CD4-positive, CD25-positive, alpha-beta regulatory T cell (primary cell): ENCODE measurements around the gene FDPS. TPM values are rescaled to one million over a fixed set of nuclear protein-coding genes. Genes with fewer than 3 reads are reported as not detected.

ENCODE experiments used
- ATAC-seq, 2 donors: fragments of 150-1000 bp; cut with Tn5 transposase; one replicate each; pipeline ENCODE4 v1.10.0; 2021; ENCODE audit warnings: low read depth in 2 of 2, moderate number of reproducible peaks in 2 of 2, moderate library complexity in 1 of 2
- DNase-seq, 3 donors: peaks; one replicate each; pipeline versions ENCODE4 v3.0.0 to v3.0.0-alpha.2; 2012 to 2022; ENCODE audit warnings: mixed read lengths in 1 of 3
- H3K27ac ChIP-seq: one replicate; pipeline ENCODE4 v1.7.0; 2013; ENCODE audit warnings: mild to moderate bottlenecking, low read length; ENCODE audit not compliant: insufficient read depth, poor library complexity, severe bottlenecking
- H3K27me3 ChIP-seq: one replicate; pipeline ENCODE4 v1.7.0; 2013; ENCODE audit warnings: low read length; ENCODE audit not compliant: control insufficient read depth, insufficient read depth
- H3K36me3 ChIP-seq: one replicate; pipeline ENCODE4 v1.7.0; 2013; ENCODE audit warnings: mild to moderate bottlenecking, low read length, moderate library complexity; ENCODE audit not compliant: control insufficient read depth, insufficient read depth
- H3K4me1 ChIP-seq: 2 replicates; pipeline ENCODE4 v1.7.0; 2013; ENCODE audit warnings: mild to moderate bottlenecking, low read length; ENCODE audit not compliant: insufficient read depth, control insufficient read depth, poor library complexity, severe bottlenecking
- H3K4me3 ChIP-seq: one replicate; pipeline ENCODE4 v1.7.0; 2013; ENCODE audit warnings: low read depth, mild to moderate bottlenecking, low read length, moderate library complexity
- H3K9me3 ChIP-seq, 2 experiments: 1 replicate in 1 of 2; 2 replicates in 1 of 2; pipeline ENCODE4 v1.7.0; 2013; ENCODE audit warnings: low read length in 2 of 2, mild to moderate bottlenecking in 1 of 2, moderate library complexity in 1 of 2; ENCODE audit not compliant: control insufficient read depth in 2 of 2
- H3K27ac Mint-ChIP-seq, 3 donors: one replicate each; pipeline ENCODE4 v1.8.0; 2020 to 2022; ENCODE audit warnings: mild to moderate bottlenecking in 3 of 3, mixed read lengths in 3 of 3, moderate library complexity in 2 of 3
- H3K27me3 Mint-ChIP-seq: one replicate; pipeline ENCODE4 v1.8.0; 2022; ENCODE audit warnings: mild to moderate bottlenecking, mixed read lengths
- H3K36me3 Mint-ChIP-seq: one replicate; pipeline ENCODE4 v1.8.0; 2020; ENCODE audit warnings: mixed read lengths
- H3K4me1 Mint-ChIP-seq, 4 donors: one replicate each; pipeline ENCODE4 v1.8.0; 2020 to 2022; ENCODE audit warnings: mixed read lengths in 4 of 4, mild to moderate bottlenecking in 1 of 4
- H3K4me3 Mint-ChIP-seq, 4 donors: one replicate each; pipeline ENCODE4 v1.8.0; 2020 to 2022; ENCODE audit warnings: mild to moderate bottlenecking in 4 of 4, mixed read lengths in 4 of 4, moderate library complexity in 3 of 4
- H3K9me3 Mint-ChIP-seq, 7 donors: one replicate each; pipeline ENCODE4 v1.8.0; 2020 to 2022; ENCODE audit warnings: mixed read lengths in 7 of 7, mild to moderate bottlenecking in 3 of 7, moderate library complexity in 2 of 7
- polyA plus RNA-seq, 4 donors: library from polyadenylated mRNA; unstranded; fragments of 300-500 nt; fragmentation: Illumina TruSeq; gene quantifications; one replicate each; pipeline ENCODE4 v1.2.3, GENCODE V29; 2021
- total RNA-seq: library from RNA; stranded (reverse); gene quantifications from one replicate; pipeline ENCODE4 v1.2.3, GENCODE V29; 2022

Gene FDPS
- total and polyA plus RNA-seq, 5 donors from 2014 or later, result 67.9 to 159 (median 119) TPM

- peak overlapping the region; percentile 91 to 99 (median 94) for H3K4me3 Mint-ChIP-seq
- peaks cover 0 to 47% (median 14%) of the 10 kb centered on the region in 4 donors for H3K4me1 Mint-ChIP-seq
- H3K4me3 ChIP-seq, result peak overlapping the region; percentile 90
- peak overlapping the region; percentile 97 for H3K27ac ChIP-seq
- H3K36me3 ChIP-seq, result peaks cover 13% of the 10 kb centered on the region
- DNase-seq (no peak), ATAC-seq (no peak)
- peak overlapping the region; percentile 92 to 99 (median 95) for H3K27ac Mint-ChIP-seq
- H3K4me1 ChIP-seq, result peaks cover 21% of the 10 kb centered on the region
- H3K27me3 ChIP-seq, result no peaks in the 10 kb centered on the region
- peaks cover 16% of the 10 kb centered on the region for H3K36me3 Mint-ChIP-seq
- H3K27me3 Mint-ChIP-seq, result no peaks in the 10 kb centered on the region
- no peaks in the 10 kb centered on the region for H3K9me3 Mint-ChIP-seq
- H3K9me3 ChIP-seq, result no peaks in the 10 kb centered on the region
Measured at GRCh38 chr1:155309423-155310021, 856 bp downstream of the FDPS start.

GRCh38 chr1:155313261-155313660, 4.6 kb downstream of the FDPS start:
- peaks cover 20% of the 10 kb centered on the region for H3K36me3 Mint-ChIP-seq
- peaks cover 0 to 40% (median 12%) of the 10 kb centered on the region in 4 donors for H3K4me1 Mint-ChIP-seq
- ATAC-seq, result no peak
- H3K27me3 Mint-ChIP-seq, result no peaks in the 10 kb centered on the region
- H3K9me3 Mint-ChIP-seq, result no peaks in the 10 kb centered on the region
- H3K36me3 ChIP-seq, result peaks cover 13% of the 10 kb centered on the region
- no peaks in the 10 kb centered on the region for H3K27me3 ChIP-seq
- H3K27ac ChIP-seq, result no peak overlapping the region
- no peak overlapping the region for H3K27ac Mint-ChIP-seq
- peak overlapping the region in 1 of 4 donors; percentile 45 for H3K4me3 Mint-ChIP-seq
- no peak overlapping the region for H3K4me3 ChIP-seq
- H3K9me3 ChIP-seq, result no peaks in the 10 kb centered on the region
- no peak for DNase-seq
- H3K4me1 ChIP-seq, result peaks cover 14% of the 10 kb centered on the region

- H3K27ac Mint-ChIP-seq, result no peak overlapping the region
Measured at GRCh38 chr1:155316922-155317321, 8.3 kb downstream of the FDPS start.

GRCh38 chr1:155318082-155318481, 9.4 kb downstream of the FDPS start:
- Histone ChIP-seq H3K27ac (no peak overlapping the region), H3K36me3 (peaks cover 3% of the 10 kb centered on the region), H3K9me3 (no peaks in the 10 kb centered on the region), H3K4me1 (peaks cover 21% of the 10 kb centered on the region), H3K27me3 (no peaks in the 10 kb centered on the region), H3K4me3 (no peak overlapping the region)
- peak overlapping the region in 2 of 4 donors; percentile 73 to 87 for H3K4me3 Mint-ChIP-seq
- no peak overlapping the region for H3K27ac Mint-ChIP-seq
- no peak for DNase-seq
- ATAC-seq, result no peak
- peaks cover 11% of the 10 kb centered on the region for H3K36me3 Mint-ChIP-seq
- H3K4me1 Mint-ChIP-seq, result peaks cover 0 to 28% (median 5%) of the 10 kb centered on the region in 4 donors
- H3K27me3 Mint-ChIP-seq, result no peaks in the 10 kb centered on the region
- no peaks in the 10 kb centered on the region for H3K9me3 Mint-ChIP-seq

More at GRCh38 chr1:155316922-155317321, 8.3 kb downstream of the FDPS start:
- peak overlapping the region in 1 of 4 donors; percentile 32 for H3K4me3 Mint-ChIP-seq
- peaks cover 12% of the 10 kb centered on the region for H3K36me3 Mint-ChIP-seq
- H3K9me3 Mint-ChIP-seq, result no peaks in the 10 kb centered on the region
- H3K27me3 Mint-ChIP-seq, result no peaks in the 10 kb centered on the region
- Histone ChIP-seq H3K27me3 (no peaks in the 10 kb centered on the region), H3K4me3 (no peak overlapping the region), H3K4me1 (peaks cover 11% of the 10 kb centered on the region), H3K36me3 (peaks cover 13% of the 10 kb centered on the region), H3K9me3 (no peaks in the 10 kb centered on the region), H3K27ac (no peak overlapping the region)
- peaks cover 0 to 28% (median 6%) of the 10 kb centered on the region in 4 donors for H3K4me1 Mint-ChIP-seq
- DNase-seq (no peak), ATAC-seq (no peak)

DNA sequence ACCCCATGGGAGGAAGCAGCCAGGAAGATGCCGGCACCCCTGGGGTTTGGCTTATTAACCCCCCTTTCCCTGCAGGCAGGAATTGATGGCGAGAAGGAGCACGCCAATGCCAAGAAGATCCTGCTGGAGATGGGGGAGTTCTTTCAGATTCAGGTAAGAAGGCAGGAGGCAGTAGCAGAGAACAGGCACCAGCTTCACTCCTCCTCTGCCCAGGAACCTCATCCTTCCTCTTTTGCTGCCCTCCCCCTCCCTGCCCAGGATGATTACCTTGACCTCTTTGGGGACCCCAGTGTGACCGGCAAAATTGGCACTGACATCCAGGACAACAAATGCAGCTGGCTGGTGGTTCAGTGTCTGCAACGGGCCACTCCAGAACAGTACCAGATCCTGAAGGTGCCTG, 10.9 kb downstream of the FDPS start:
- no peak overlapping the region for H3K27ac ChIP-seq
- Mint-ChIP-seq H3K36me3 (peaks cover 6% of the 10 kb centered on the region), H3K27me3 (no peaks in the 10 kb centered on the region), H3K27ac (peak overlapping the region in 1 of 3 donors; percentile 44), H3K4me1 (peaks cover 0 to 23% (median 4%) of the 10 kb centered on the region in 4 donors), H3K9me3 (no peaks in the 10 kb centered on the region), H3K4me3 (peak overlapping the region in 3 of 4 donors; percentile 11 to 88 (median 38))
- H3K4me1 ChIP-seq, result peaks cover 29% of the 10 kb centered on the region
- H3K27me3 ChIP-seq, result no peaks in the 10 kb centered on the region
- no peak for DNase-seq
- H3K9me3 ChIP-seq, result no peaks in the 10 kb centered on the region
- H3K4me3 ChIP-seq, result no peak overlapping the region
- no peaks in the 10 kb centered on the region for H3K36me3 ChIP-seq
- no peak for ATAC-seq

DNA sequence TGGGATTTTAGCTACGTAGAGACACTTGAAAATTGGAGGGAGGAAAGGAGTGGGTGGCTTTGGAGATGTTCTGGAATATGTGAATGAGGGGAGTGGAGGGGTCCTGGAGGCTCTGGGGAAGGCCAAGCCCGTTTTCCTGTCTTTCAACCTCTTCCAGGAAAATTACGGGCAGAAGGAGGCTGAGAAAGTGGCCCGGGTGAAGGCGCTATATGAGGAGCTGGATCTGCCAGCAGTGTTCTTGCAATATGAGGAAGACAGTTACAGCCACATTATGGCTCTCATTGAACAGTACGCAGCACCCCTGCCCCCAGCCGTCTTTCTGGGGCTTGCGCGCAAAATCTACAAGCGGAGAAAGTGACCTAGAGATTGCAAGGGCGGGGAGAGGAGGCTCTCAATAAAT, 11.6 kb downstream of the FDPS start:
- ATAC-seq, result no peak
- H3K27me3 Mint-ChIP-seq, result no peaks in the 10 kb centered on the region

GRCh38 chr1:155320661-155321617, 12.3 kb downstream of the FDPS start, which contains the start of gene RUSC1:
TSS of gene RUSC1 (plus strand) at chr1:155320894. CDS start at chr1:155321774, 880 bp downstream.
- H3K9me3 Mint-ChIP-seq, result no peaks in the 10 kb centered on the region
- Histone ChIP-seq H3K36me3 (no peaks in the 10 kb centered on the region), H3K27me3 (no peaks in the 10 kb centered on the region), H3K4me3 (no peak within 1 kb of the TSS), H3K4me1 (peaks cover 37% of the 10 kb centered on the region), H3K27ac (no peak within 1 kb of the TSS), H3K9me3 (no peaks in the 10 kb centered on the region)
- ATAC-seq (peak; percentile 16), DNase-seq (peak; percentile 59 to 78 (median 60))
- no peaks in the 10 kb centered on the region for H3K27me3 Mint-ChIP-seq
- peak within 1 kb of the TSS in 2 of 3 donors; percentile 29 to 46 for H3K27ac Mint-ChIP-seq
- H3K4me1 Mint-ChIP-seq, result peaks cover 0 to 33% (median 7%) of the 10 kb centered on the region in 4 donors
- peak within 1 kb of the TSS; percentile 76 to 89 (median 85) for H3K4me3 Mint-ChIP-seq
- H3K36me3 Mint-ChIP-seq, result peaks cover 3% of the 10 kb centered on the region

More for the DNA sequence above, 11.6 kb downstream of the FDPS start:
- peaks cover 3% of the 10 kb centered on the region for H3K36me3 Mint-ChIP-seq
- Histone ChIP-seq H3K36me3 (no peaks in the 10 kb centered on the region), H3K27ac (no peak overlapping the region), H3K4me1 (peaks cover 36% of the 10 kb centered on the region), H3K4me3 (no peak overlapping the region), H3K9me3 (no peaks in the 10 kb centered on the region), H3K27me3 (no peaks in the 10 kb centered on the region)
- H3K4me3 Mint-ChIP-seq, result peak overlapping the region; percentile 76 to 89 (median 85)
- DNase-seq, result no peak
- no peak overlapping the region for H3K27ac Mint-ChIP-seq
- no peaks in the 10 kb centered on the region for H3K9me3 Mint-ChIP-seq
- H3K4me1 Mint-ChIP-seq, result peaks cover 0 to 27% (median 4%) of the 10 kb centered on the region in 4 donors
